ENCODE measurements around the gene G3BP1. TPM values are rescaled to one million over a fixed set of nuclear protein-coding genes. Genes with fewer than 3 reads are reported as not detected.

The G3BP1 gene
- polyA plus RNA-seq, 3 donors, result 10.6 to 60.6 (median 58.8) TPM

DNA sequence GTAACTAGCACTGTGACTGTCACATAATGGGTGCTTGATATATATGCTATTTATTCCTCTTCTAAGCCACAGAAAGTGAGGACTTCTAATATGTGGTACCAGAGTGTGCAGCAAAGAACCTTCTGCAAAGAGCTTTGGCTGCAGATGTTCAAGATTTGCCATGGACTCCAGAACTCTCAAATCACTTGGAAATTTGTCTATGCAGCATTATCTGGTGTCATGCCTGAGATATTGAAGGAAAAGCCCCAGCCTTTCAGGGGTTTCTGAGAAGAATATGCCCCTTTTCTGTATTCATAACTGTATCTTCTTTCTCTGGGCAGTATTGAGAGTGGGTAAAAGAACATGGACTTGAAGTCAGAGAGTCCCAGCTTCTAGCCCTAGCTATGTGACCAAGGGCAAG is 4.8 kb upstream of the G3BP1 start:
- Histone ChIP-seq H3K36me3 (replicated peaks in 1 of 2; ENCODE audit: control insufficient read depth in 1 of 2, insufficient read depth in 2 of 2, low read length in 2 of 2) (no peaks in the 10 kb centered on the region), H3K9me3 (replicated peaks in 1 of 2; ENCODE audit: control insufficient read depth in 1 of 2, insufficient read depth in 1 of 2, low read length in 2 of 2) (no peaks in the 10 kb centered on the region), H3K4me2 (replicated peaks; ENCODE audit: extremely low read depth, low read length, poor library complexity, severe bottlenecking) (no peak overlapping the region), H3K27me3 (ENCODE audit: control insufficient read depth in 2 of 2, insufficient read depth in 2 of 2, low read length in 2 of 2) (no peaks in the 10 kb centered on the region), H3K4me3 (replicated peaks in 1 of 3; ENCODE audit: low read depth in 2 of 3, low read length in 3 of 3) (no peak overlapping the region), H3K9ac (ENCODE audit: insufficient read depth, low read length, poor library complexity, severe bottlenecking) (no peak overlapping the region), H3K79me2 (ENCODE audit: insufficient read depth, low read length) (no peaks in the 10 kb centered on the region), H3K27ac (ENCODE audit: low read depth in 1 of 2, low read length in 2 of 2) (no peak overlapping the region), H4K20me1 (ENCODE audit: insufficient read depth, low read length) (no peaks in the 10 kb centered on the region), H2AFZ (ENCODE audit: insufficient read depth, low read depth, low read length, poor library complexity, severe bottlenecking) (no peak overlapping the region), H3K4me1 (ENCODE audit: control insufficient read depth in 1 of 2, insufficient read depth in 2 of 2, low read length in 2 of 2) (peaks cover 11 to 17% of the 10 kb centered on the region in 2 donors)
- no peaks in the 10 kb centered on the region for H3K36me3 Mint-ChIP-seq
- DNase-seq, result no peak
- TF ChIP-seq, protein P1, sequence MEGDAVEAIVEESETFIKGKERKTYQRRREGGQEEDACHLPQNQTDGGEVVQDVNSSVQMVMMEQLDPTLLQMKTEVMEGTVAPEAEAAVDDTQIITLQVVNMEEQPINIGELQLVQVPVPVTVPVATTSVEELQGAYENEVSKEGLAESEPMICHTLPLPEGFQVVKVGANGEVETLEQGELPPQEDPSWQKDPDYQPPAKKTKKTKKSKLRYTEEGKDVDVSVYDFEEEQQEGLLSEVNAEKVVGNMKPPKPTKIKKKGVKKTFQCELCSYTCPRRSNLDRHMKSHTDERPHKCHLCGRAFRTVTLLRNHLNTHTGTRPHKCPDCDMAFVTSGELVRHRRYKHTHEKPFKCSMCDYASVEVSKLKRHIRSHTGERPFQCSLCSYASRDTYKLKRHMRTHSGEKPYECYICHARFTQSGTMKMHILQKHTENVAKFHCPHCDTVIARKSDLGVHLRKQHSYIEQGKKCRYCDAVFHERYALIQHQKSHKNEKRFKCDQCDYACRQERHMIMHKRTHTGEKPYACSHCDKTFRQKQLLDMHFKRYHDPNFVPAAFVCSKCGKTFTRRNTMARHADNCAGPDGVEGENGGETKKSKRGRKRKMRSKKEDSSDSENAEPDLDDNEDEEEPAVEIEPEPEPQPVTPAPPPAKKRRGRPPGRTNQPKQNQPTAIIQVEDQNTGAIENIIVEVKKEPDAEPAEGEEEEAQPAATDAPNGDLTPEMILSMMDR (IDR thresholded peaks at IDR 0.05), result no peak
- peaks cover 9% of the 10 kb centered on the region for H3K4me1 Mint-ChIP-seq
- H3K4me3 Mint-ChIP-seq, result no peak overlapping the region
- H3K9me3 Mint-ChIP-seq, result no peaks in the 10 kb centered on the region
- H3K27me3 Mint-ChIP-seq (ENCODE audit: low read depth in 3 of 3), result peaks cover 0 to 3% (median 1%) of the 10 kb centered on the region in 3 donors
- intact Hi-C loops (cut with micrococcal nuclease), result no loop called here
- H3K27ac Mint-ChIP-seq, result no peak overlapping the region

DNA sequence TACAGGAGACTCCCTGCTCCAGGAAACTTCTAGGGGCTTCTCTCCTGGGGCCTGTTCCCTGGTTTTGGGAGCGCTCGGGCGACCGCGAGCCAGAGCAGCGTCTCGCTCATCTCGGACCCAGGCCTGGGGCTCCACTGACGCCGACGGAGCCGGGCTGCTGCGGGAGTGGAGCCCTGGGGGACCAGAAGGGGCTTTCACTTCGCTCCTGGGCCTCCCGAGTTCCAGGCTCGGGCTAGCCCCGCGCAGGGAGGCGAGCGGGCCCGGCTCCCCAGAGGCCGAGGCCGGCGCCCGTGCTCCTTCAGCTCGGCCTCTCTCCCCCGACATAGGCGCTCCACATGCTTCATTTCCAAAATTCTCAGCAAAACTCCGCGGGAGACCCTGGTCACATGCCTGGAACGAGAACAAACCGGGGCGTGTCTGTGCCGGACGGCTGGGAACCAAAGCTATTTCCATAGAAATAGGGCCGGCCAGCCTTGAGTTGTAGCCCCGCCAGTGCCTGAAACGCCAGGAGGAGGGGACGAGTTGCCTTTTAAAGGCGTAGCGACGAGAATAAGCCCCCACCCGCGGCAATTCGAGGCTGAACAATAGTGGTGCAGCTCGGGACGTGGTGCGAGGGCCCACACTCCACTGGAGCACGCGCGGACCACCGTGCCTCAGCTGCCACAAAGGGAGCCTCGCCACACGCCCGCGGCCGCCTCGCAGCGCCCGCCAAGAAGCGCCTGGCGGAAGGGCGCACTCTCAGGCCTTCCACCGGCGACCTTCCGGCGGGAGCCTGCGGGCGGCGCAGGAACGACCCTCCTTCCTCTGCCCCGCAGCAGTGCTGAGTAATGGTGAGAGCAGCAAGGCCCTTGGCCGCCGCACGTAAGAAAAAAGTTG is 1.1 kb upstream of the G3BP1 start:
- peak overlapping the region in 2 of 7 donors; percentile 78 to 91 for H3K27ac Mint-ChIP-seq
- Histone ChIP-seq H3K9me3 (replicated peaks in 1 of 2; ENCODE audit: control insufficient read depth in 1 of 2, insufficient read depth in 1 of 2, low read length in 2 of 2) (no peaks in the 10 kb centered on the region), H3K4me1 (ENCODE audit: control insufficient read depth in 1 of 2, insufficient read depth in 2 of 2, low read length in 2 of 2) (peaks cover 27 to 49% of the 10 kb centered on the region in 2 donors), H3K36me3 (replicated peaks in 1 of 2; ENCODE audit: control insufficient read depth in 1 of 2, insufficient read depth in 2 of 2, low read length in 2 of 2) (no peaks in the 10 kb centered on the region), H3K27ac (ENCODE audit: low read depth in 1 of 2, low read length in 2 of 2) (peak overlapping the region; percentile 97), H3K79me2 (ENCODE audit: insufficient read depth, low read length) (peaks cover 34% of the 10 kb centered on the region), H3K27me3 (ENCODE audit: control insufficient read depth in 2 of 2, insufficient read depth in 2 of 2, low read length in 2 of 2) (no peaks in the 10 kb centered on the region), H3K9ac (ENCODE audit: insufficient read depth, low read length, poor library complexity, severe bottlenecking) (peak overlapping the region; percentile 88), H4K20me1 (ENCODE audit: insufficient read depth, low read length) (peaks cover 34% of the 10 kb centered on the region), H3K4me2 (replicated peaks; ENCODE audit: extremely low read depth, low read length, poor library complexity, severe bottlenecking) (peak overlapping the region; percentile 73), H3K4me3 (replicated peaks in 1 of 3; ENCODE audit: low read depth in 2 of 3, low read length in 3 of 3) (peak overlapping the region; percentile 53 to 71 (median 67)), H2AFZ (ENCODE audit: insufficient read depth, low read depth, low read length, poor library complexity, severe bottlenecking) (peak overlapping the region; percentile 84)
- 13% methylated on average over 71 of the region's 75 CpGs for whole genome bisulfite sequencing (ENCODE audit: insufficient coverage)
- no peaks in the 10 kb centered on the region for H3K9me3 Mint-ChIP-seq
- intact Hi-C loops (cut with micrococcal nuclease), result no loop called here
- TF ChIP-seq, protein P1 (IDR thresholded peaks at IDR 0.05), result peak; percentile 20
- H3K27me3 Mint-ChIP-seq (ENCODE audit: low read depth in 3 of 3), result peaks cover 0 to 3% (median 0%) of the 10 kb centered on the region in 3 donors
- peaks cover 37% of the 10 kb centered on the region for H3K4me1 Mint-ChIP-seq
- H3K36me3 Mint-ChIP-seq, result no peaks in the 10 kb centered on the region
- peak; percentile 30 to 77 (median 55) for DNase-seq
- H3K4me3 Mint-ChIP-seq, result no peak overlapping the region

Data from CD14-positive monocyte (primary cell).